CD4-positive, alpha-beta T cell (primary cell): ENCODE results near the gene EGR2. TPM values are rescaled to one million over a fixed set of nuclear protein-coding genes. Genes with fewer than 3 reads are reported as not detected.
"Not testable (repeated sequence)": the region's sequence is repeated elsewhere in the genome, so short reads cannot be mapped to it uniquely, and the experiment has no call there.

Experiments
- ATAC-seq: fragments of 200-7000 bp; cut with Tn5 transposase; one replicate; pipeline ENCODE4 v1.10.0; 2022; ENCODE audit warnings: mild to moderate bottlenecking; ENCODE audit not compliant: poor library complexity
- CTCF ChIA-PET: fragments of 350-600 bp; sonication (Branson Sonifier 250); formaldehyde crosslinking; loops from one replicate; lab custom pipeline; 2021; ENCODE audit warnings: antibody characterized with exemption, inconsistent platforms; lab: Charles Lee
- POLR2A ChIA-PET: fragments of 350-600 bp; sonication (Branson Sonifier 250); formaldehyde crosslinking; loops from one replicate; lab custom pipeline; 2021; ENCODE audit warnings: antibody characterized with exemption, inconsistent platforms; lab: Charles Lee
- DNase-seq, 14 experiments: peaks; one replicate each; pipeline ENCODE4 v3.0.0-alpha.2; 2013 to 2020; ENCODE audit warnings: mixed read lengths in 2 of 14
- H3K27ac ChIP-seq, 2 donors: one replicate each; pipeline versions ENCODE4 v1.5.1 to v1.7.0; 2013; ENCODE audit warnings: low read length in 2 of 2, low read depth in 1 of 2, mild to moderate bottlenecking in 1 of 2
- H3K27me3 ChIP-seq, 2 experiments: 1 replicate in 1 of 2; 2 replicates in 1 of 2; pipeline versions ENCODE4 v1.6.1 to v1.7.0; 2013; ENCODE audit warnings: low read length in 2 of 2, control low read depth in 1 of 2, mild to moderate bottlenecking in 1 of 2, moderate library complexity in 1 of 2; ENCODE audit not compliant: insufficient read depth in 2 of 2, control insufficient read depth in 1 of 2
- H3K36me3 ChIP-seq: one replicate; pipeline ENCODE4 v1.6.1; 2013; ENCODE audit warnings: low read length, control low read depth; ENCODE audit not compliant: insufficient read depth
- H3K4me1 ChIP-seq: one replicate; pipeline ENCODE4 v1.6.1; 2013; ENCODE audit warnings: low read length, control low read depth; ENCODE audit not compliant: insufficient read depth
- H3K4me3 ChIP-seq: one replicate; pipeline ENCODE4 v1.5.1; 2013; ENCODE audit warnings: mild to moderate bottlenecking, low read length, moderate library complexity
- H3K9me3 ChIP-seq, 2 experiments: 1 replicate in 1 of 2; 2 replicates in 1 of 2; pipeline versions ENCODE4 v1.6.1 to v1.7.0; 2013; ENCODE audit warnings: low read length in 2 of 2, mild to moderate bottlenecking in 2 of 2, control low read depth in 1 of 2, moderate library complexity in 1 of 2; ENCODE audit not compliant: control insufficient read depth in 1 of 2, insufficient read depth in 1 of 2
- H3K27ac Mint-ChIP-seq: one replicate; pipeline ENCODE4 v1.8.0; 2020; ENCODE audit warnings: mixed read lengths
- H3K27me3 Mint-ChIP-seq: one replicate; pipeline ENCODE4 v1.8.0; 2021; ENCODE audit warnings: mixed read lengths
- H3K36me3 Mint-ChIP-seq: one replicate; pipeline ENCODE4 v1.8.0; 2021; ENCODE audit warnings: low read depth, mixed read lengths
- H3K4me1 Mint-ChIP-seq: one replicate; pipeline ENCODE4 v1.8.0; 2021; ENCODE audit warnings: low read depth, mixed read lengths
- H3K4me3 Mint-ChIP-seq: one replicate; pipeline ENCODE4 v1.8.0; 2020; ENCODE audit warnings: mild to moderate bottlenecking, mixed read lengths
- H3K9me3 Mint-ChIP-seq: one replicate; pipeline ENCODE4 v1.8.0; 2020; ENCODE audit warnings: mixed read lengths
- CTCF ChIP-seq: fragments of 200-600 bp; IDR thresholded peaks from one replicate; pipeline ENCODE4 v1.8.0; 2022; ENCODE audit warnings: antibody characterized with exemption, mild to moderate bottlenecking
- intact Hi-C, 2 experiments: fragments of 100-400 bp; cut with DNase I in 1 of 2; cut with micrococcal nuclease in 1 of 2; formaldehyde crosslinking; loops; one replicate each; pipeline versions ENCODE4 v1.15.1 to v1.9.0; 2023 to 2025; cut with DNase I, micrococcal nuclease
- total RNA-seq, 174 experiments: library from RNA in 2 of 174; stranded (reverse) in 2 of 174; gene quantifications; one replicate each; pipeline ENCODE4 v1.2.3 and lab custom pipeline; 2021 to 2026

EGR2 gene
- total RNA-seq, 2 experiments from 2014 or later, result 3.2 to 5.4 TPM

DNA sequence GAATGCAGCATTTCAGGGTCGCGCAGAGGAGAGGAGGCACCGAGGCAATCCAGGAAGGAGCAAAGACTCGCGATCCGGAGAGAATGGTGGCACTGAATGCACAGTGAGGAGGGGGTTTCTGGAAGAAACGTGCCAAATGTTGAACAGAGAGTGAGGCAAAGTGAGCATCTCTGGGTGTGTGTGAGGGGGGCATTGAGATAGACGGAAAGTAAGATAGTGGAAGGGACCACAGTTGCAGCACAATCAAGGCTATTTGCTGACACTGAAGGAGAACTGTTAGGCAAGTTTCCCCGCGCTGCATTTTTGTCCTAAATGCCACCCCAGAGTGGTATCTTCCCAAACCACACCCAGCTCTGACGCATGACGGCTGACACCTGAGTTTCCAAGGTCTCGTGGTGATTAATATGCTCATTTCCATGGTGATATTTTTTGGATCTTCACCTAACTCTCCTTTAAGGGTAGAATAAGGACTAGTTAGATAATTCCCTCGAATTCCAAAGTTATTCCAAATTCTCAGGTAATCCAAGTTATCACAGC is 26.1 kb downstream of the EGR2 start:
- H3K27me3 Mint-ChIP-seq, result peaks cover 15% of the 10 kb centered on the region
- ChIA-PET POLR2A (no interaction called here), CTCF (no interaction called here)
- H3K36me3 Mint-ChIP-seq, result no peaks in the 10 kb centered on the region
- Histone ChIP-seq H3K4me3 (no peak overlapping the region), H3K36me3 (no peaks in the 10 kb centered on the region), H3K9me3 (no peaks in the 10 kb centered on the region), H3K27me3 (peaks cover 0 to 5% of the 10 kb centered on the region in 2 experiments), H3K27ac (no peak overlapping the region), H3K4me1 (no peaks in the 10 kb centered on the region)
- H3K4me3 Mint-ChIP-seq, result no peak overlapping the region
- H3K27ac Mint-ChIP-seq, result no peak overlapping the region
- TF ChIP-seq CTCF, result no peak
- H3K4me1 Mint-ChIP-seq, result no peaks in the 10 kb centered on the region
- DNase-seq, result no peak
- intact Hi-C loops, result no loop called here
- H3K9me3 Mint-ChIP-seq, result peaks cover 4% of the 10 kb centered on the region
- ATAC-seq, result no peak

DNA sequence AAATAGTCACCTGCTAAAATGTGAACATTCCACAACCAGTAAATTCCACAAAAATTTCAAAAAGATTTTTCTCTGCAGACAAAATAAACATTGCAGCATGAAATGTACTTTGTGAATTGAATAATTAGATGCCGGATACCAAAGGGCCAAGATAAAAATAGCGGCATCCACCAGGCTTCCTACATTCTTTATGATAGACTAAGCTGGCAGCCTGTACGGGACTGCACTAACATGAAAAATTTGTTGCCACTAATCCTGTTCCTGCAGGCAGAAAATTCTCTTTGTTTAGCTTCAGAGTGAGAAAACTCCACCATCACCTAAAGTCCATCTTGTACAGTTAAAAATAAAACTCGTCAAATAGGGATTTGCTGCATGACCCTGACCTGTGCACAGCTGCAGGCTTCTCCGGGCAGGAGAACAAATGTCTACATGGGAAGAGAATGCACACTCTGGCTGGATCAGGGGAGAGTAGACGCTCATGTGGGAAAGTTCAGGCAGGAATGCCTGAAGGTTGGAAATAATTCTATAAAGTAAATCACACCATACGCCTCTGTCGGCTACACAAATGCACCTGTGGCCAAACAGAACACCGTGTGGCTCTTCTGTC is 27.2 kb downstream of the EGR2 start:
- ChIA-PET POLR2A (interaction anchor here (1.1 kb wide), 1 partner anchor 15 kb away, joined by 3 read pairs; no protein-coding TSS in a partner anchor), CTCF (interaction anchor here (0.5 kb wide), 1 partner anchor 266 kb away, joined by 4 read pairs; no protein-coding TSS in a partner anchor)
- Histone ChIP-seq H3K4me1 (no peaks in the 10 kb centered on the region), H3K4me3 (no peak overlapping the region), H3K27me3 (peaks cover 0 to under 1% of the 10 kb centered on the region in 2 experiments), H3K27ac (no peak overlapping the region), H3K9me3 (no peaks in the 10 kb centered on the region), H3K36me3 (no peaks in the 10 kb centered on the region)
- no peak for ATAC-seq
- H3K27me3 Mint-ChIP-seq, result peaks cover 9% of the 10 kb centered on the region
- DNase-seq, result no peak
- intact Hi-C loops, result no loop called here
- no peaks in the 10 kb centered on the region for H3K36me3 Mint-ChIP-seq
- no peak overlapping the region for H3K4me3 Mint-ChIP-seq
- no peak overlapping the region for H3K27ac Mint-ChIP-seq
- peaks cover 8% of the 10 kb centered on the region for H3K9me3 Mint-ChIP-seq
- no peaks in the 10 kb centered on the region for H3K4me1 Mint-ChIP-seq
- no peak for TF ChIP-seq CTCF

DNA sequence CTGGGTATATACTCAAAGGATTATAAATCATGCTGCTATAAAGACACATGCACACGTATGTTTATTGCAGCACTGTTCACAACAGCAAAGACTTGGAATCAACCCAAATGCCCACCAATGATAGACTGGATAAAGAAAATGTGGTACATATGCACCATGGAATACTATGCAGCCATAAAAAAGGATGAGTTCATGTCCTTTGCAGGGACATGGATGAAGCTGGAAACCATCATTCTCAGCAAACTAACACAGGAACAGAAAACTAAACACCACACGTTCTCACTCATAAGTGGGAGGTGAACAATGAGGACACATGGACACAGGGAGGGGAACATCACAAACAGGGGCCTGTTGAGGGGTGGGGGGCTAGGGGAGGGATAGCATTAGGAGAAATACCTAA is 27.9 kb downstream of the EGR2 start:
- H3K4me1 ChIP-seq, H3K9me3 ChIP-seq, H3K27ac ChIP-seq, H3K4me3 Mint-ChIP-seq, ATAC-seq, H3K4me1 Mint-ChIP-seq, intact Hi-C loops, H3K9me3 Mint-ChIP-seq, H3K36me3 ChIP-seq, H3K27ac Mint-ChIP-seq, DNase-seq, H3K36me3 Mint-ChIP-seq, H3K27me3 Mint-ChIP-seq, H3K27me3 ChIP-seq, H3K4me3 ChIP-seq: not testable (repeated sequence)
- ChIA-PET CTCF (interaction anchor here (0.5 kb wide), 1 partner anchor 266 kb away, joined by 4 read pairs; no protein-coding TSS in a partner anchor), POLR2A (interaction anchor here (1.3 kb wide), 1 partner anchor 9 kb away, joined by 3 read pairs; no protein-coding TSS in a partner anchor)

DNA sequence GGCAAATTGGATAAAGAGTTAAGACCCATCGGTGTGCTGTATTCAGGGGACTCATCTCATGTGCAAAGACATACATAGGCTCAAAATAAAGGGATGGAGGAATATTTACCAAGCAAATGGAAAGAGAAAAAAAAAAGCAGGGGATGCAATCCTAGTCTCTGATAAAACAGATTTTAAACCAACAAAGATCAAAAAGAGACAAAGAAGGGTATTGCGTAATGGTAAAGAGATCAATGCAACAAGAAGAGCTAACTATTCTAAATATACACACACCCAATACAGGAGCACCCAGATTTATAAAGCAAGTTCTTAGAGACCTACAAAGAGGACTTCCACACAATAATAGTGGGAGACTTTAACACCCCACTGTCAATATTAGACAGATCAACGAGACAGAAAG is 31.6 kb downstream of the EGR2 start:
- H3K4me1 Mint-ChIP-seq, intact Hi-C loops, H3K4me3 ChIP-seq, H3K27ac Mint-ChIP-seq, H3K36me3 ChIP-seq, ATAC-seq, H3K9me3 Mint-ChIP-seq, H3K27ac ChIP-seq, DNase-seq, POLR2A ChIA-PET, H3K36me3 Mint-ChIP-seq, H3K27me3 ChIP-seq, H3K27me3 Mint-ChIP-seq, H3K4me1 ChIP-seq, H3K4me3 Mint-ChIP-seq, H3K9me3 ChIP-seq: not testable (repeated sequence)
- CTCF ChIA-PET, result interaction anchor here (1.9 kb wide), 1 partner anchor 147 kb away, joined by 5 read pairs; no protein-coding TSS in a partner anchor
